HG03159 (cell line): Measurements from ENCODE around the gene NDUFA11.

Source experiments
- ATAC-seq: cut with Tn5 transposase; IDR thresholded peaks from one replicate; pipeline ENCODE4 v1.9.1; 2021; ENCODE audit warnings: mild to moderate bottlenecking, moderate library complexity; ENCODE audit not compliant: unreplicated experiment

The NDUFA11 gene

DNA sequence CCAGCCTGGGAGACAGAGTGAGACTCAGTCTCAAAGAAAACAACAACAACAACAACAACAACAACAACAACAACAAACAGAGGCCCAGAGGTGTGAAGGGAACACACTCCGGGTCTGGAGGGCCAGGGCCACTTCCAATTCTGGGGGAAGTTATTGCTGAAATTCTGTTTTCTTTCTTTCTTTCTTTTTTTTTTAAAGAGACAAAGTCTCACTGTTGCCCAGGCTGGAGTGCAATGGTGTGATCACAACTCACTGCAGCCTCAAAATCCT lies 7.0 kb upstream of the NDUFA11 start:
- no peak for ATAC-seq

DNA sequence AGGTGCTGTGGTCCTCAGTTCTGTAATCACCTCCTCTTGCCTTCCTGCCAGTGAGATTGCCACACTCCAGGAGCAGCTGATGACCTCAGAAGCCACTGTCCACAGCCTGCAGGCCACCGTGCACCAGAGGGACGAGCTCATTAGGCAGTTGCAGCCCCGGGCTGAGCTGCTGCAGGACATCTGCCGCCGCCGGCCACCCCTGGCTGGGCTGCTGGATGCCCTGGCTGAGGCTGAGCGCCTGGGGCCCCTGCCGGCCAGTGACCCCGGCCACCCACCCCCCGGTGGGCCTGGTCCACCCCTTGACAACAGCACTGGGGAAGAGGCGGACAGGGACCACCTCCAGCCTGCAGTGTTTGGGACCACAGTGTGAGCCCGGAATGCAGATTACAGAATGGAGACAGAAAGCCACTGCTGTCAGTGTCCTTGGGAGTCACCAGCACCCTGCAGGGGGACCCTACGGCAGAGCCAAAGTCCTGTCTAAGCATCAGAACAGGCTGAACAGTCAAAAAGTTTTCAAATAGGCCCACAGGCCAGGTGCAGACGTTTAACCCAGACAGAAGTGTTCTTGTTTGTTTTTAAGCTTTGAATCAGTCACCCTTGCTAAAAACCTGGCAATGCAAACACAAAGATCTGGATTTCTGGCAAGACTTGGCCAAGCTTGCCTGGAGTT lies 5.3 kb upstream of the NDUFA11 start:
- no peak for ATAC-seq

GRCh38 chr19:5907241-5907640 lies 3.7 kb upstream of the NDUFA11 start:
- ATAC-seq, result no peak

DNA sequence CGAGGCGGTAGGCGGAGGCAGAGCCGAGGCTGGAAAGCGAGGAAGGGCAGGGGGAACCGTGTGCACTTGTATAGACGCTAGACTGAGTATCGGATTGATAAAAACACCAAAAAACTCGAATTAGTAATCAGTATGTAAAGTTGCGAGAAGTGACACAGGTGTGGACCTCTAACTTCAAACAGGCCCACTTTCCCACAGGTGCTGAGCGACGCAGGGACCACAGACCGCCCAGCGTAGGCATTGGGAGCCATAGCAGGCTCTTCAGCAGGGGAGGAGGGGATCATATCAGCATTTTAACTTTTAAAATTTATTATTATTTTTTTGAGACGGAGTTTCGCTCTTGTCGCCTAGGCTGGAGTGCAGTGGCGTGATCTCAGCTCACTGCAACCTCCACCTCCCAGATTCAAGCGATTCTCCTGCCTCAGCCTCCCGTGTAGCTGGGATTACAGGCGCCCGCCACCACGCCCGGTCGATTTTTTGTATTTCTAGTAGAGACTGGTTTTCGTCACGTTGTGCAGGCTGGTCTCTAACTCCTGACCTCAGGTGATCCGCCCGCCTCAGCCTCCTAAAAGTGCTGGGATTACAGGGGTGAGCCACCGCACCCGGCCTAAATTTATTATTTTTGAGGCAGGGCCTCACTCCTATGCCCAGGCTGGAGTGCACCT lies 1.7 kb upstream of the NDUFA11 start:
- no peak for ATAC-seq

- ATAC-seq, result peak; percentile 76
These were observed 943 bp upstream of the NDUFA11 start, which contains the start of gene VMAC for GRCh38 chr19:5904352-5905113. TSS of gene VMAC (plus strand) at chr19:5904872. CDS start at chr19:5904891, 19 bp downstream.

DNA sequence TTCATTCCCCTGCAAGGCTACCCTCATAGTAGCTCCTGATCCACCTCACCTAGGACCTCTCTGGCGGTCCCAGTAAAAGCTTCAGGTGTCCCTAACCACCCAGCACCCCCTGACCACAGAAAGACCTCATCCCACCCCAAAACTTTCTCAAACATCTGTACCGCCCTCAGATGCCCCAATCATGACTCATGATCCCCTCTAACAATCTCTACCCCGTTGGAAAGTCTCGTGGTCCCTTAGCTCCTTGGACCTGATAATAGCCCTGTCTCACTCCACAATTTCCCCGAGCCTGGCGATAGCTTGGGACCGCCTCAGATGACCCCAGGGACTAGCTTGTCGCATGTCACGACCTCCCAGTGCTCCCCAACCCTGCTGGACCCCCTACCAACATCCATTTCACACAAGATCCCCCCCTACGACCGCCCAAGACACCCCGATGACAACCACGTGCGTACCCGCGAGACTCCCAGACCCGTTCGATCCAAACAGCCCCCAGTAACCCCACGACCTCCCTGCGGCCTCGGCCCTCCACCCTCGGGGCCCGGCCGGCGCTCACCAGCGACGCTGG lies 450 bp downstream of the NDUFA11 start:
- no peak for ATAC-seq

DNA sequence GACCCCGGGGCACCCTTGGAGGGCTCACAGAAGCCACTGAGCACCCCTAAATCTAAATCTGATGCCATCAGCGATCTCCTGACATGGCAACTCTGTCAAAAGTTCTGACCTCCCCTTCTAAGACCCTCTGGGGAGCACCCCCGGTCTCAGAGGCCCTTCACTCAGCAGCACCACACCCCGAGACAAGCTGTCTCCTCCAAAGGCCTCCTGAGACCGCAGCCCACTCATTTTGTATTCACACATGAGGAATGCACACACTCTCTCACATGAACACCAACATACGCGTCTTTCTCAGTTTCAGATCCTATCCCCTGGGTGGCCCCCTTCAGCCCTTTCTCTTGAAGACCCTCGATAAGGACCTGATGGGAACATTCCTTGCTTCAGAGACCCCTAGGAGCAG lies 2.6 kb downstream of the NDUFA11 start:
- ATAC-seq, result no peak

- no peak for ATAC-seq
These were observed 3.7 kb downstream of the NDUFA11 start for GRCh38 chr19:5899728-5900526.

GRCh38 chr19:5897189-5897969 lies 6.2 kb downstream of the NDUFA11 start:
- ATAC-seq, result no peak

- no peak for ATAC-seq
These were observed 7.1 kb downstream of the NDUFA11 start for GRCh38 chr19:5896365-5897076.

- no peak for ATAC-seq
These were observed 7.7 kb downstream of the NDUFA11 start for GRCh38 chr19:5895890-5896289.

GRCh38 chr19:5895409-5895808 lies 8.2 kb downstream of the NDUFA11 start:
- no peak for ATAC-seq

GRCh38 chr19:5894704-5895349 lies 8.8 kb downstream of the NDUFA11 start:
- no peak for ATAC-seq

- no peak for ATAC-seq
These were observed 9.5 kb downstream of the NDUFA11 start for GRCh38 chr19:5893907-5894703.

- no peak for ATAC-seq
These were observed 10.2 kb downstream of the NDUFA11 start for GRCh38 chr19:5893296-5893903.

- ATAC-seq, result no peak
These were observed 10.8 kb downstream of the NDUFA11 start for GRCh38 chr19:5892772-5893275.

- no peak for ATAC-seq
These were observed 11.4 kb downstream of the NDUFA11 start for GRCh38 chr19:5891938-5892771.
